Ascending aorta (tissue), 2 donors: Measurements from ENCODE around the gene AHCTF1. TPM values are rescaled to one million over a fixed set of nuclear protein-coding genes. Genes with fewer than 3 reads are reported as not detected.

Source experiments
- DNase-seq, 2 donors: peaks; one replicate each; pipeline ENCODE4 v3.0.0-alpha.2; 2019; ENCODE audit warnings: low spot score in 2 of 2
- H3K27ac ChIP-seq, 2 donors: fragments of 200-600 bp; sonication (generic); one replicate each; pipeline ENCODE4 v1.5.1; 2016 to 2017; ENCODE audit warnings: mild to moderate bottlenecking in 1 of 2
- H3K27me3 ChIP-seq: fragments of 200-600 bp; sonication (generic); one replicate; pipeline ENCODE4 v1.5.1; 2017
- H3K36me3 ChIP-seq, 2 donors: fragments of 200-600 bp; sonication (generic); one replicate each; pipeline ENCODE4 v1.5.1; 2016
- H3K4me1 ChIP-seq, 2 donors: fragments of 200-600 bp; sonication (generic); one replicate each; pipeline ENCODE4 v1.5.1; 2016 to 2017; ENCODE audit warnings: mild to moderate bottlenecking in 1 of 2
- H3K4me3 ChIP-seq, 2 donors: fragments of 200-600 bp; sonication (generic); one replicate each; pipeline ENCODE4 v1.5.1; 2016 to 2017; ENCODE audit warnings: mild to moderate bottlenecking in 1 of 2
- H3K9me3 ChIP-seq, 2 donors: fragments of 200-600 bp; sonication (generic); one replicate each; pipeline ENCODE4 v1.5.1; 2016
- CTCF ChIP-seq, 3 experiments: fragments of 200-600 bp in 2 of 3; fragments of 450-650 bp in 1 of 3; sonication (generic) in 2 of 3; IDR thresholded peaks; one replicate each; pipeline ENCODE4 v1.5.1; 2016 to 2019; ENCODE audit warnings: antibody characterized with exemption in 3 of 3, mild to moderate bottlenecking in 1 of 3, moderate library complexity in 1 of 3
- intact Hi-C: fragments of 100-400 bp; cut with DNase I; formaldehyde crosslinking; loops from one replicate; pipeline ENCODE4 v1.15.1; 2023
- total RNA-seq: library from RNA; depleted of rRNA; stranded (reverse); fragments of >200 nt; gene quantifications from one replicate; pipeline ENCODE4 v1.1.0, GENCODE V29; 2016

The AHCTF1 gene
- total RNA-seq, 1 donor from 2014 or later: 16.5 TPM

- Histone ChIP-seq H3K4me3 (no peak overlapping the region), H3K9me3 (no peaks in the 10 kb centered on the region), H3K27ac (no peak overlapping the region), H3K27me3 (no peaks in the 10 kb centered on the region), H3K36me3 (no peaks in the 10 kb centered on the region), H3K4me1 (no peaks in the 10 kb centered on the region)
- TF ChIP-seq CTCF (IDR thresholded peaks at IDR 0.05): no peak
- intact Hi-C loops: no loop called here
- DNase-seq: no peak
These were observed 138.3 kb downstream of the AHCTF1 start for GRCh38 chr1:246793356-246793896.

- Histone ChIP-seq H3K27me3 (no peaks in the 10 kb centered on the region), H3K27ac (no peak overlapping the region), H3K4me1 (no peaks in the 10 kb centered on the region), H3K36me3 (no peaks in the 10 kb centered on the region), H3K9me3 (no peaks in the 10 kb centered on the region), H3K4me3 (no peak overlapping the region)
- intact Hi-C loops: no loop called here
- TF ChIP-seq CTCF (IDR thresholded peaks at IDR 0.05): no peak
- DNase-seq: no peak
These were observed 139.1 kb downstream of the AHCTF1 start for GRCh38 chr1:246792603-246793002.

- Histone ChIP-seq H3K4me1 (no peaks in the 10 kb centered on the region), H3K27me3 (no peaks in the 10 kb centered on the region), H3K36me3 (no peaks in the 10 kb centered on the region), H3K4me3 (no peak overlapping the region), H3K9me3 (no peaks in the 10 kb centered on the region), H3K27ac (no peak overlapping the region)
- no peak for DNase-seq
- TF ChIP-seq CTCF (IDR thresholded peaks at IDR 0.05): no peak
- intact Hi-C loops: no loop called here
These were observed 140.3 kb downstream of the AHCTF1 start for GRCh38 chr1:246791303-246791918.

- H3K4me3 ChIP-seq: no peak overlapping the region
- intact Hi-C loops: no loop called here
- TF ChIP-seq CTCF (IDR thresholded peaks at IDR 0.05): no peak
- H3K9me3 ChIP-seq: no peaks in the 10 kb centered on the region
- H3K27me3 ChIP-seq: no peaks in the 10 kb centered on the region
- H3K27ac ChIP-seq: no peak overlapping the region
- no peaks in the 10 kb centered on the region for H3K36me3 ChIP-seq
- DNase-seq: no peak
- no peaks in the 10 kb centered on the region for H3K4me1 ChIP-seq
These were observed 140.9 kb downstream of the AHCTF1 start for GRCh38 chr1:246790833-246791232.

- Histone ChIP-seq H3K9me3 (no peaks in the 10 kb centered on the region), H3K36me3 (no peaks in the 10 kb centered on the region), H3K27ac (no peak overlapping the region), H3K4me3 (no peak overlapping the region), H3K4me1 (no peaks in the 10 kb centered on the region), H3K27me3 (no peaks in the 10 kb centered on the region)
- DNase-seq: no peak
- no peak for TF ChIP-seq CTCF (IDR thresholded peaks at IDR 0.05)
- intact Hi-C loops: no loop called here
These were observed 141.4 kb downstream of the AHCTF1 start for GRCh38 chr1:246790364-246790763.
